Right renal cortex interstitium (tissue), 3 donors: ENCODE data around the gene TMEM132C. TPM values are rescaled to one million over a fixed set of nuclear protein-coding genes. Genes with fewer than 3 reads are reported as not detected.

Experiments
- DNase-seq, 3 donors: peaks; one replicate each; pipeline ENCODE4 v3.0.0-alpha.2; 2013; ENCODE audit warnings: low read depth in 3 of 3, low spot score in 2 of 3
- polyA plus RNA-seq, 3 donors: library from polyadenylated mRNA; unstranded; fragments of 120-200 nt; gene quantifications; one replicate each; pipeline ENCODE4 v1.2.1, GENCODE V29; 2013; ENCODE audit not compliant: insufficient read length in 3 of 3

Gene TMEM132C
- polyA plus RNA-seq, 3 donors: 1.8 to 3.1 (median 3.0) TPM

GRCh38 chr12:128543971-128544370 lies 277.0 kb downstream of the TMEM132C start:
- no peak for DNase-seq

GRCh38 chr12:128548949-128549348 lies 282.0 kb downstream of the TMEM132C start:
- DNase-seq: no peak

- DNase-seq: no peak
Observed at GRCh38 chr12:128549601-128550218, 282.7 kb downstream of the TMEM132C start.

- no peak for DNase-seq
Observed at GRCh38 chr12:128551266-128551665, 284.3 kb downstream of the TMEM132C start.

- DNase-seq: no peak
Observed at GRCh38 chr12:128554546-128555304, 287.8 kb downstream of the TMEM132C start.

- DNase-seq: no peak
Observed at GRCh38 chr12:128557231-128557630, 290.3 kb downstream of the TMEM132C start.

GRCh38 chr12:128564956-128565355 lies 298.0 kb downstream of the TMEM132C start:
- no peak for DNase-seq

- DNase-seq: no peak
Observed at GRCh38 chr12:128567730-128568129, 300.8 kb downstream of the TMEM132C start.

- DNase-seq: no peak
Observed at GRCh38 chr12:128570191-128571065, 303.5 kb downstream of the TMEM132C start.

GRCh38 chr12:128571906-128572810 lies 305.2 kb downstream of the TMEM132C start:
- DNase-seq: no peak

- DNase-seq: no peak
Observed at GRCh38 chr12:128573907-128574306, 306.9 kb downstream of the TMEM132C start.

- no peak for DNase-seq
Observed at GRCh38 chr12:128578045-128578444, 311.1 kb downstream of the TMEM132C start.

GRCh38 chr12:128581321-128581761 lies 314.4 kb downstream of the TMEM132C start:
- DNase-seq: no peak

- DNase-seq: no peak
Observed at GRCh38 chr12:128583453-128583852, 316.5 kb downstream of the TMEM132C start.

GRCh38 chr12:128586451-128587029 lies 319.6 kb downstream of the TMEM132C start:
- no peak for DNase-seq

- DNase-seq: no peak
Observed at GRCh38 chr12:128587918-128588317, 320.9 kb downstream of the TMEM132C start.

GRCh38 chr12:128592220-128592744 lies 325.3 kb downstream of the TMEM132C start:
- DNase-seq: peak in 1 of 3 donors; percentile 25

- no peak for DNase-seq
Observed at GRCh38 chr12:128594521-128594920, 327.6 kb downstream of the TMEM132C start.

GRCh38 chr12:128595609-128596008 lies 328.6 kb downstream of the TMEM132C start:
- DNase-seq: no peak

GRCh38 chr12:128600886-128601285 lies 333.9 kb downstream of the TMEM132C start:
- no peak for DNase-seq
